HL-60/S4 treated with phorbol 12-myristate 13-acetate at 8.2 ng/mL for 4 days and 3 days (cell line): ENCODE results near the gene CASTOR1.

Source experiments
- in situ Hi-C: fragments of 300-500 bp; cut with MboI; formaldehyde crosslinking; loops from 2 replicates; pipeline ENCODE4 v1.15.0; 2022; ENCODE audit warnings: low sequenced_read_pairs

The CASTOR1 gene

GRCh38 chr22:30301995-30302809, 12.9 kb upstream of the CASTOR1 start:
- in situ Hi-C loops: no loop called here

GRCh38 chr22:30299322-30299721, 10.0 kb upstream of the CASTOR1 start:
- in situ Hi-C loops: no loop called here

- in situ Hi-C loops: no loop called here
Observed at GRCh38 chr22:30297991-30298701, 8.8 kb upstream of the CASTOR1 start.

- in situ Hi-C loops: no loop called here
Observed at GRCh38 chr22:30297276-30297990, 8.1 kb upstream of the CASTOR1 start.

- in situ Hi-C loops: no loop called here
Observed at GRCh38 chr22:30296833-30297232, 7.5 kb upstream of the CASTOR1 start.

GRCh38 chr22:30296324-30296723, 7.0 kb upstream of the CASTOR1 start:
- in situ Hi-C loops: no loop called here

- in situ Hi-C loops: no loop called here
Observed at GRCh38 chr22:30295576-30295975, 6.3 kb upstream of the CASTOR1 start.

- in situ Hi-C loops: no loop called here
Observed at GRCh38 chr22:30294830-30295229, 5.5 kb upstream of the CASTOR1 start.

GRCh38 chr22:30294066-30294465, 4.8 kb upstream of the CASTOR1 start:
- in situ Hi-C loops: no loop called here

GRCh38 chr22:30293026-30293425, 3.7 kb upstream of the CASTOR1 start:
- in situ Hi-C loops: no loop called here

GRCh38 chr22:30292069-30292970, 3.0 kb upstream of the CASTOR1 start:
- in situ Hi-C loops: no loop called here

GRCh38 chr22:30291058-30291892, 2.0 kb upstream of the CASTOR1 start:
- in situ Hi-C loops: no loop called here

GRCh38 chr22:30290342-30291057, 1.2 kb upstream of the CASTOR1 start:
- in situ Hi-C loops: no loop called here

- in situ Hi-C loops: no loop called here
Observed at GRCh38 chr22:30289980-30290313, 642 bp upstream of the CASTOR1 start.

GRCh38 chr22:30288419-30289140, 725 bp downstream of the CASTOR1 start:
- in situ Hi-C loops: no loop called here

GRCh38 chr22:30287648-30288418, 1.5 kb downstream of the CASTOR1 start:
- in situ Hi-C loops: no loop called here

- in situ Hi-C loops: no loop called here
Observed at GRCh38 chr22:30286813-30287647, 2.3 kb downstream of the CASTOR1 start.
